ENCODE results near the gene UNK.
"Not testable (repeated sequence)": the region's sequence is repeated elsewhere in the genome, so short reads cannot be mapped to it uniquely, and the experiment has no call there.

Gene UNK

DNA sequence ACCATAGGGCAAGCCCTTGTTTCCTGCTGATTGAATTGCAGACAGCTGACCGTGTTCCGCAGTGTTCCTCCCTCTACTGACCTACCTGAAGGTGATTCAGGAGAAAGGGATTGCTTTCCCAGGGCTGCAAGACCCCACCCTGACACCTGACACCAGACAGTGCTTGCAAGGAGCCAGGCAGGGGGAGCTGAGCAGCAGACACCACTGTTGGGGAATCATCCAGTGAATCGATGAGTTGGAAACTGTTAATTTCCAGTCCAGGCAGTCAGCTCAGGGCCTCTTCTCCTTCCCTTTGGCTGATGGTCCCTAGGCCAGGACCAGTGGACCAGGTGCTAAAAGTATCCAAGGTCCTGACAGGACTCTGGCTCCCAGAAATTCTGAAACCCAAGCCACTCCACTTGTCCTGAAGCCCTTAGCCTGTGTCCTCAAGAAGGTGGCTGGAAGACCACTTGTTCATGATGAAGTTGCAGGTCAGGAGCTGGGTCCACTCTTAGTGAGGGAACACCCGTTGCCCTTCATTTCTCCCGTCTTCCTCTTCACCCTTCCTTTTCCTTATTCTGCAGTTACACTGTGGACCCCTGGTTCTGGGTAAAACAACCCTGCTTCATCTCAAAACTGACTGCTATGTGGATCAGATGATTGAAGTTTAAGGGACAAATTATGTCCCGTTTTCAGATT is 9.5 kb upstream of the UNK start:
- DNase-seq = no peak

DNA sequence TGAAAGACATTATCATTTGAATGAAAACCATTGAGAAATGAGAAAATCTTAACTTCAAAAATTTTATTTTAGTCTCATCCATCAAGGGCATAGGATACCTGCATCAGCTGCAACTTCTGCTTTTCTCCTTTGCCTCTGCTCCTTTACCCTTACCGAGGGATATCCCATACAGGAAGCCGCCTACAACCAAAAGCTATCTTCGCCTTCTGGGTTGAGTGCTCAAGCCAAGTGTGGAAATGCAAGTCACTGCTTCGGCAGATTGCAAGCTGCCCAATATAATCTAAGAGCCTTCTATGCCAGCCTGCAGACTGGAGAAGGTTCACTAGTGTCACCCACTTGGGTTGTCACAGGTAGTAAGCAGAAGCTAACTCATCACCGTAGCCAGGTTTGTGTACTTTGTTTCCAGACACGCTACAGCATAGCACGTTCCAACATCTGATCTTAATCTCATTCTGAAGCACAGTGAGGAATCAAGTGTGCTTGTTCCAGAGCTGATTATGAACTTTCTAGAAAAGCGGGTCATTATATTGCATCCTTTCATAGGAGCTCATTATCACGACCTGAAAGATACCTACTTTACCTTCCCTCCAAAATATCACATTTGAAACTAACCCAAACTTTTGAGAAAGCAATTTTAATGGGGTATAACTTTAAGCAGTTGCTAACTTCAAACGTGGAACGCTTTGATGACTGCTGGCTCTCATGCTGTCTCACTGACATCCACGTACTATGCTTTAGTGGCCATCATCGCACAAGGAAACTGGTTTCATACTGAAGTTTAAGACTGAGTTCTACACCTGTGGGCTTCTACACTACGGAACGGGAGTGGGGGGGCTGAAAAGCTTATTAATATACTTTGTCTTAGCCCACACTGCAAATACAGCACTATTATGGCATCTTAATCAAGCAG is 8.0 kb upstream of the UNK start:
- DNase-seq = no peak

DNA sequence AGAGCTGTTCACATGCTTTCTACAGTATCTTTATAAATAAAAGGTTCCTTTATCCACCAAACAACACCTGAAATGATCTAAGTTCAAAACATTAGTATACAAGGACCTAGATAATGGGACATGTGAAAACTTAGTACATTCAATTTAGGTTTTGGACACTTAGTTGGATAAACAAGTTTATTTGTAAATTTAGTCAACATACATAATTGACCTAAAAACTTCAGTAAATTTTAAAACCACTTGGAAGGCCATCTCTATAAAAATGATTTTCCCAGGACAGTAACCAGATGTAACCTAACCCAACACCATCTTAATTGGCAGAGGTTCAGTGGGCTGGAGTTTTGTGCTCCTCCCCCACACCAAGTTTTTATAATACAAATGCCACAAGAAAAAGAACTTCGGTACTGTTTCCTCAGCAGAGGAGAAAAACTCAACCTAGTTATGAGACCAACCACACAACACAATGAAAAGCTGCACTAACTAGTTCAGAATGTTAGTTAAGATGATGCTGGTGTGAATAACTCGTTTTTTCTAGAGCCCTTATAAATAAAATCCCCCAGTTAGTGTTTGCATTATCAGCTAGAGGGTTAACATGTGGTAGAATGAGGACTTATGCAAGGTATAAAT is 7.2 kb upstream of the UNK start:
- no peak for DNase-seq

DNA sequence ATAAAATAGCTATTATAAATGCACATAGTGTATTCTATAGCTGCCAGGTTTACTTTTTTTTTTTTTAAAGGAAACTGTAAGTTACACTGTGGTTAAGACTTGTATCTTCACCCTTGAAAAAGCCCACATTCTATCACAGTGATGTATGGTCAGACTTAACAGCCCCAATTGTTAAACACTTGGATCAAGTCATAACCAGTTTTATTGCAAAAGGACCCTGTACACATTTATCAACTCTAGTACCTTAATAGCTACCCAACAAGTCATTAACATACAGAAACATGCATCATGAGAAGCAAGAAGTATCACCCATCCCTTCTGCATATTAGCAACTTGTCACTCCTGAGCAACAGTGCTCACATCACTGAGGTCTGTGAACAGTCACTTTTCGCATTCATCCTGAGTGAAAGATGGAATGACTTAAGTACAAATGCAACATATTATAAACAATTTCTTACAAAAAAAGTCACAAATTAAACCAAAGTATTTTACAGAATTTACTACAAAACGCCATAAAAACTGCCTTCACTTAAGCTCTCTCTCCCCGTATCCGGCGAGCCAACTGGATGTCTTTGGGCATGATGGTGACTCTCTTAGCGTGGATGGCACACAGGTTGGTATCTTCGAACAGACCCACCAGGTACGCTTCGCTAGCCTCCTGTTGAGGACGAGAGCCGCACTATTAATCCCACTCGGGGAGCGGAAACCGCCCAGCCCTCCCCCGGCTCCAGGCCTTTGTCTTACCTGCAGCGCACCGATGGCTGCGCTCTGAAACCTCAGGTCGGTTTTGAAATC is 6.3 kb upstream of the UNK start:
- DNase-seq = not testable (repeated sequence)

DNA sequence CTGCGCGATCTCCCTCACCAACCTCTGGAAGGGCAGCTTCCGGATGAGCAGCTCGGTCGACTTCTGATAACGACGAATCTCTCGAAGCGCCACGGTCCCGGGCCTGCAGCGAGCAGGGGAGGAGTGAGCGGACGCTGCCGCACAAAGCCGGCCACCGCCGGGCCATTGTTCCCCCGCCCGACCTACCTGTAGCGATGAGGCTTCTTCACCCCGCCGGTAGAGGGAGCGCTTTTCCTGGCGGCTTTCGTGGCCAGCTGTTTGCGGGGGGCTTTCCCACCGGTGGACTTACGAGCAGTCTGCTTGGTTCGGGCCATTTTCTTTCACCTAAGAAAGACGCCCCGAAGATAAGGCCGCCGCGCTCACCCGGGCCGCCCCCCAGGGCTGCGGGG is 5.8 kb upstream of the UNK start:
- DNase-seq = no peak

DNA sequence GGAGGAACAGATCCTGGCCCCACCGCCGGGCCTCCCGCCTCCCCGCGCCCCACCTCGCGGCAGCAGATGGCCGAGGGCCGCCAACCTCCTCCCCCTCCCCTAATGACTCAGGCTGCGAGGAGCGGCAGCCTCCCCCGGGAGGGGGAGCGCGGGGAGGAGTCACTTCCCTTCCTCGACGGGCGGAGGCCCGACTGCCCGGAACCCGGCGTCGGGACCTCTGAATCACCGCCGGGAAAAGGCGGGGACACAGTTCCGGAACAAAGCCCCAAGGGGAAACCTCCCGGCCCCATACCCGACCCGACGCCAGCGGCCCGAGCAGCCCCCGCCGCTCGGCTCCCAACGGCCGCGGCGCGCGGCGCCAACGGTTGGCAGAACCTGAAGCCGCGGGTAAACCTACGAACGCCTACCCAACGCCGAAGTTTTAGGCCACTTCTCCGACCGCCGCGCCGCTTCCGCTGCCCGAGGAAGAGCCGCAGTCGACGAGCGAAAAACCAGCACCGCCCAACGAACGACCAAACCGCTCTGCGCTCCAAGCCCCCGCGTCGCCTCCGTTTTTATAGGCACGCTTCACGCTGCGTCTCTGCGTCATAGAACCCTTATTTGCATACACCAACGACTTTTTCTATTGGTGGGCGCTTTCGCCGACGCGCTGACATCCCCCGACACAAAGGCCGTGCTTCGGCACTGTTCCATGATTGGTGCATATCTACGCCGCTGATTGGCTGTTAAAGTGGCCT is 5.2 kb upstream of the UNK start:
- peak; percentile 93 for DNase-seq

DNA sequence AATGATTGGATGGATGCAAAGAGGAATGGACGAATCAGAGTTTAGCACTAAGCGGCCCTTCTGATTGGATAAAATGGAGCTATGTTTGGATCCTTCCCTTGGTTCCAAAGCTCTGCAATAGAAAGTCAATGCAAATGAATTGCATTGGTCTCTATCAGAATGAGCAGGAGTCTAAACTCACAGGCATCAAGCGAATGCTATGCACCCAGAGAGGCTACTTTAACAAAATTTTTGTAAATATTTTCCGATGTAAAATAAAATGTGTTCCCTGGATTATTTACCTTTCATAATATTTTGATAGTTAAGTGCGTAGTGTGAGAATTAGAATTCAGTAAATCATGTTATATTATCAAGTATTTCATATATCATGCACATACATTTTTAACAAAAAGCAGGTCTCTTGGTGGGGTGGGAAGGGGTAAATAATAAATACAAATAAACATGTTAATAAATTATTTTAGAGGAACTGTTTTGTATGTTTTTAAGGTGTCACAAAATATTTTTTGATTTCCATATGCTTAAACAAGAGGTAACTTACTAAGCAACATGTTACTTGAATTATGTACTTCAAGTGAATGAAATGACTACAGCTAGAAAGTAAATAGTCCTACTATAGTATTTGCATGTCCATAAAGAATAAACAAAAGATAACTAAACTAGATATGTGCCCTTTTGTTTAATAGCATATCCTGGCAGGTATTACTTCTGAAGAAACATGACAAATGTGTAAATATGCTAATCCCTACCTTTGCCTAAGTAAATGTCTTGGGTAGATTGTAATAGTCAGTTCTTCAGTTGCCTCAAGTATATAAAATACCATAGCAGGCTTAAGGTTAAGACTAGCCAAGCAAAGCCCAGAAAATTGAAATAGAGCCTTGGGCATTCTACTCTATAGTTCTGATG is 4.4 kb upstream of the UNK start:
- DNase-seq = no peak

DNA sequence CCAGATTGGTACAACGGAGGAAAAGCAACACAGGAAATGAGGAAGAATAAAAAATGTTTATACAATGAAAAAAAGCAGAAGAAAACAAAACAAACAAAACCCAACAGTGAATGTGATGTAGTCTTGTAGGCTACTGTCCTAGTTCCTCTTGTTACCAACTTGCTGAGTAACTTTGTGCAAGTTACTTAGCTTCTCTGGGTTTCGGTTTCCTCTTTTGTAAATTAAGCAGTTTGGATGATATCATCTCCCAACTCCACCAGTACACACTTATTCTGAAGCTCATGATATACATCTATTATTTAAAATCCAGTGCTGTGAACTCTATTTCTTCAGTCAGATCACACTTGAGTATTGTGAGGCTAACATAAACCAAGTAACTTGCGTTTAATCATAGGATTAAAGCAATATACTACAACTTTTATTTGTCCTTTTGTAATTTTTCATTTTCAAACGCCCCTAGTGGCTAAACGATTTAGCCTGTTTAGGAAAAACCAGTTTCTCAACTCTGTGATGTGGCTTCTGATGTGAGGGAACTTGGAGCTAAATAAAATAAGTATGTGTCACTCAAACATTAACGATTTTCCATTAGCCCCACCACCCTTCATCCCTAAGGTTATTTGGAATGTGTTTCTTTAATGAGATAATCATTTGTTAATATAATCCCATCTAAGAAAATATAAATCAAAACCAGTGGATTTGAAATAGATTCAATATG is 1.4 kb upstream of the UNK start:
- DNase-seq = no peak

DNA sequence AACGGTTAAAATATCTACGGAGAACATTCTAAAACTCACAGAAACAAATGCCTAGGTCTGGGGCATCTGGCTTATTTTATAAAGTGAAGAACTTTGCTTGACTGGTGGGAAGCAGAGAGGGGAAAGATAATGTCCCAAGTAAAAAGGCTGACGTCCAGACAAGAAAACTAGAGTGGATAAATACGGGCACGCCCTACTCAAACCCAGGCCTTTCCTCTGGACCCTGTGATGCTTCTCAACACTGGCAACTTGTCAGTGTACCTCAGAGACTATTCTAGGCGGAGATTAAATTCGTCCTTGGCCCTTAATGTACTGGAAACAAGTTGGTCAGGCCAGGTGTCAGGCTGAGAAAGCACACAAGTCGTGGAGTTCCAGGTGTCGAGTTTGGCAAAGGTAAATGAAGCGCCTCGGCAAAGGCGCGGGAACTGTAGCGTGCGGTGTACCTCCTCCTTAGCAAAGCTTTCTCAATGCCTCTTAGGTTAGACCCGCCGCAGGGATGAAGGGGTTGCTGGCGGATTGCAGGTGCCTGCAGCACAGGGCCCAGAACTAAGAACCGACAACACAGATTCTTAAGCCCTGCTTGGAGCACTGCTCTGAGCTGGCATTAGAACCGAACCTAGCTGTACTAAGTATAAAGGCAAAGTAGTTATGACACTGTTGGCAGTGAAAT is 668 bp upstream of the UNK start:
- no peak for DNase-seq

DNA sequence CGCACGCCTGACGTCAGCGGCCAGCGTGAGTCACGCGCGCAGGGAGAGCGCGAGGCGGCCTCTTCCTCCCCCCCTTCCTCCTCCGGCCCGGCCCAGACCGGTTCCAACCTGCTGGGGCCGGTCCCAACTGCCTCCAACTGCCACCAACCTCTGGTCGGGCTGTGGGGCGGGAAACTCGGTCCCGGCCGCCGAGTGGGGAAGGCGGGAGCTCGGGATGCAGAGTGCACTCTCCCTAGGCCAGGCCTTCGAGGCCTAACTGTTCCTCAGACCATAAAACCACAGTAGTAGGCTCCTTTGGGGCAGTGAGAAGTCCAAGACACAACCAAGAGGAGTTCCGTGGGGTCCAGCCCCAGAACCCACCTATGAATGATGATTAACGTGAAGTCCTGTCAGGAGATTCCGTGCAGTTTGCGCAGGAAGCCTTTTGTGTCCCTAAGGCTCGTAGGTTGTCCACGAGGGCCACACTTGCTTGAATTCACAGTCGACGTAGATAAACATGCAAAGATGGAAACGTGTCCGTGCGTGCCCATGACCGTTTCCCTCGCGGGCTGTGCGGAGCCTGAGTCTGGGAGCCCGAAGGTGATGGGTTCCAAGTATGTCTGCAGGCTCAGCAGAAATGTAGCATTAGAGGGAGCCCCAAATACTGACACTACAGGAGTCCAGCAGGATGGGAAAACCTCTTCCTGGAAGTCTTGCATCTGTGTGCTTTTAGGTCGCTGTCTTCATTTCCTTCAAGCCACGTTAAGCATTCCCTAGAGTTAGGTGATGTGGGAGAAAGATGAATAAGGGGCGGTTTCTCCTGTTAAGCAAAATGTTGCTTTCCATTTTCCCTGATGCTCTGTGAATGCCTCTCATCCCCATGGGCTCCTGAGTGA is 647 bp downstream of the UNK start:
- DNase-seq = peak; percentile 90

DNA sequence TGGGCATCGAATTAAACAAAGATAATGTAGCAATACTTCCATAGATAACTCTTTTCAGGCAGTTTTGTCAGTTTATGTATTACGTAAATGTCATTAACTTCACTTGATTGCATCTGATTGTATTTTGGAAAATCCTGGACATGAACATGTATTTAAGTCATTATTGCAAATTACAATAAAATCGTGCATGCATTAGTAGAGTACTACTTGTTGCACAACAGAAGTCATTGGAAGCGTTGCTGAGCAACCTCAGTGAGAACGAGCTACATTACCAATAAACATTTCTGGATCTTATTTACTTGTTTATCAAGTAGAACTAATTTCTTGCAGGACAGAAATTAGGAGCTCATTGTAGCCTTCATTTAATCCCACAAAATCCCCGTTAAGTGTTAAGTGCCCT is 6.6 kb downstream of the UNK start:
- DNase-seq = no peak

DNA sequence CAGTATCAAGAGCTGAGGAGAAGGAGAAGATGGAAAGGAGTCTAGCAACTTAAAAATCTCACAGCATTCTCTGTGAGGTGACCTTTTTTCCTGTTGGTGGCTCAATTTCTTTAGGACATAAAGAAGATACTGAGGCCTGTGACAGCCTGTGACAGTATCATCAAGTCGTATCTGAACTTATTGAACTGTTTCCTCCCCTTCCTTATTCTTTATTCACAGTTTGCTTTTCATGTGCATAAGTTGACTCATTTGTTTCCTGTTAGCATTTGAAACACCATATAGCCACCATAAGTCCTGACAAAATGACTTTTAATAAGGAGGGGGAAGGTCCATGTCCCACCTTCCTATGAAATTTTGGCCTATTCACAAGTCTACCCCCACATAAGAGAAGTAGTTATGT is 8.9 kb downstream of the UNK start:
- DNase-seq = no peak

DNA sequence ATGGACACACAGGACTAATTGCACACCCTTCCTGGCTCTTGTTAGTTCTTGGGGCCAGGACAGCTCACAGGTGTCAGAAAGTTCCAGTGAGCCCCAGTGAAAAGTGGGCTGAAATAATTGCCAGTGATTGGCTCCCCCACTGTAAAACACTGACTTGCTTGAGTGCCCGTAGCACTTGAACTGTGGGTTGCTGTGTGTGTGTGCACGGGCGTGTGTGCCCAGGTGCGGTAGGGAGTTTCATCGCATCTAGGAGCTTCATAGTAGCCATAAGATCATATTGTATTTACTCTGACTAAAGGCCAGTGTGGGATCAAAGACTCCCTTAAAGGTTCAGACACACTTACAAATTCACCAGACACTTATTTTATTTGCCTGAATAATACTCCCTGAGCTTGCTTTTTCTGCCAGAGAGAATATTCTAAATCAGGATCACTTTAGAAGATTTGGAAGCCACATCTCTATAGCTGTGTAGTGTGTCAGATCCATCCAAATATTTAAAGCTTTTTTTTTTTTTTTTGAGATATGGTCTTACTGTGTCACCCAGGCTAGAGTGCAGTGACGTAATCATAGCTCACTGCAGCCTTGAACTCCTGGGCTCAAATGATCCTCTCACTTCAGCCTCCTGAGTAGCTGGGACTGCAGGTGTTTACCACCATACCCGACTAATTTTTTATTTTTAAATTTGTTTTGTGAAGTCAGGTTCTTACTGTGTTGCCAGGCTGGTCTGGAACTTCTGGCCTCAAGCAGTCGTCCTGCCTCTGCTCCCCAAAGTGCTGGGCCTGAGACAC is 11.4 kb downstream of the UNK start:
- DNase-seq = no peak

DNA sequence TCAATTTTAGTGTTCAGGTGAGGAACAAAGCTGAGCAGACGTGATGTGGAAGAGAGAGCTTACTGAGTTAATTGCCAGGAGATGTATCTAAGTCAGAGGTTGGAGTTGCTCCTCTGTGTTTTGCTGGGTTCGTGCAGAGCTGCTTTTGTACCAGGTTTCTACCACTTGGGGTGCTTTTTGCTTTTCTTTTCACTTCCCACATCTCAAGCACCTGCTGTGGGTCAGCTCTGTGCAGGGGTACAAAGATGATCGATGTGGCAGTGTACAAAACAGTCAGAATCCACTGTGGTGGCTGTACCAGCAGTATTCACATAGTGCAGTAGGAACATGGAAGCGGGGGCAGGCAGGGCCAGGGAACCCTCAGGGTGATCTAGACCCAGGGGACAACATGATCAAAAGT is 14.8 kb downstream of the UNK start:
- no peak for DNase-seq

DNA sequence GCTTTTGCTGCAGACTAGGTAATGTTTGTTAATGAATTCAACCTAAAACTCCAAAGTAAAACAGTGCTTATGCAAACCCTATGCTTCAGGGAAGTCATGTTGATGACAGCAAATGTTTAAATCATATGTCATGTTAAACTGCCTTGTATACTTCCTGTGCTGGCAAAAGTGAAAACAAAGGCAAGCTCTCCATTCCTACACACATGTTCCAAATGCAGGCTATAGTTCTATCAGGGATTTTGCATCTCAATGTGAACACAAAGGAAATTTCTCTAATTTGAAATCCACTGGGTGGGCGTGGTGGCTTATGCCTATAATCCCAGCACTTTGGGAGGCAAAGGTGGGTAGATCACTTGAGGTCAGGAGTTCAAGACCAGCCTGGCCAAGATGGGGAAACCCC is 19.3 kb downstream of the UNK start:
- no peak for DNase-seq

DNA sequence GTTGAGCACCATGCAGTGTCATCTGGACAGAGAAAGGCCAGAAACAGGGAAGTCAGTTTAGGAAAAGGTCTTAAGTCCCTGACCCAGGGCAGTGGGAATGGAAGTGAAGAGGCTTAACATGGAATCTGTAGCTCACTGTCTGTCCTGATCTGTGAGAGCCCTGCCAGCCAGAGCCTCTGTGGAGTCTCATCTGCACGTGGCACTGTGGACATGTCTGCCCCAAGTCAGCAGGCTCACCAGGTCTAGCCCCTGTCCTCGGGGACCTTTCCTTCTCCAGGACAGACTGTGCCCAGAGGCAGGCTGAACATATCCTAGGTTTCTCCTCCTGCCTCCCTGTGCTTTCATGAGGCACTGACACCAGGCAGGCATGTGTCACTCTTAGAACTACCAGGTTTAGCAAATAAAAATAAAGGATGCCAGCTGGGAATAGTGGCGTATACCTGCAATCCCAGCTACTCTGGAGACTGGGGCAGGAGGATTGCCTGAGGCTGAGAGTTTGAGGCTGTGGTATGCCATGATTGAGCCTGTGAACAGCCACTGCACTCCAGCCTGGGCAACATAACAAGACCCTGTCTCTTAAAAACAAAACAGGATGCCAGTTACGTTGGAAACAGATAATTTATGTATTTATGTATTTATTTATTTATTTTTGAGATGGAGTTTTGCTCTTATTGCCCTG is 22.4 kb downstream of the UNK start:
- DNase-seq = no peak

DNA sequence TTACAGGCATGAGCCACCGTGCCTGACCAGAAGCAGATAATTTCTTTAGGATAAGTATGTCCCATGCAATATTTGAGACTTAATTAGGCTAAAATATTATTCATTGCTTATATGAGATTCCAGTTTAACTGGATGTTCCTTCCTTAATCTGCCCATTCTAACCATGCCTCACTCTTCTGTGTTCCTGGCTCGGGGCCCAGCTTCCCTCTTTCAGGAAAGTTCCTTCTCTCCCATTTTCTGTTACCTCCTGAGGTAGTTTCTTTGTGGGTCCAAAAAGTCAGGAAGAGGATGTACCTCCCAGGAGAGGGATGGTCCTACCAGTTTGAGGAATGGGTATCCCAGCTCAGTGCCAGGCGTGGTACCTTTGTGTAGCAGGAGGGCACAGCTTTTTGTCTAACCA is 23.3 kb downstream of the UNK start:
- DNase-seq = no peak

DNA sequence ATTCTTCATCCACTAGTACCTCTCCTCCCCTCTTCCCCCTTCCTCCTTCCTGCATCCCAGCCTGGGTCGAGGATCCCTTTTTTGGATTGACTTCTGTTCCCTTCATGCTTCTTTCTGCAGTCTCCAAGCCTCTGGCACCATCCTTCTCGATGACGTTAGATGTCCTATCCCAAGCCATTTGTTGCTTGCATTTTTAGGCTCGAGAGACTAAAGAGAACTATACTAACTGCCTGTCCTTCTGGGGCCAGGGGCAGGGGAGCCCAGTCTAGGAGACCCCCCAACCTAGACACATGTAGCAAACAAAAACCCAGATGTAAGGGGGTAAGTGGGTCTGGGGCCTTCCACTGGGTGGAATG is 23.9 kb downstream of the UNK start:
- no peak for DNase-seq
